Gastrocnemius medialis (tissue), 4 donors: ENCODE measurements around the gene G6PC2.

Source experiments
- CTCF ChIP-seq, 5 experiments: fragments of 450-650 bp in 3 of 5; fragments of 200-600 bp in 2 of 5; sonication (generic) in 2 of 5; IDR thresholded peaks in 4 of 5; conservative IDR thresholded peaks in 1 of 5; 1 replicate in 4 of 5; 2 replicates in 1 of 5; pipeline ENCODE4 v1.5.1; 2016 to 2019; ENCODE audit warnings: antibody characterized with exemption in 5 of 5, mild to moderate bottlenecking in 3 of 5, moderate library complexity in 3 of 5
- POLR2A ChIP-seq, 2 donors: fragments of 450-650 bp; IDR thresholded peaks; one replicate each; pipeline ENCODE4 v1.6.1; 2017; ENCODE audit warnings: antibody characterized with exemption in 2 of 2, mild to moderate bottlenecking in 2 of 2, moderate library complexity in 2 of 2

- no peak for TF ChIP-seq CTCF (IDR thresholded peaks at IDR 0.05 in 4 of 5, conservative IDR thresholded peaks at IDR 0.05 in 1 of 5)
- TF ChIP-seq POLR2A (IDR thresholded peaks at IDR 0.05) = no peak
Measured at GRCh38 chr2:168913495-168913894, 12.4 kb downstream of the G6PC2 start.
